Stimulated activated naive B cell treated with anti-CD40 and anti-IgM and Interleukin-4, amounts not matched to agents 10 μg/mL and 1 μg/mL and 100 μg/mL, for 72 hours (primary cell): ENCODE results near the gene TMEM256.
A peak's percentile ranks its signal among the peaks of the same experiment; 100 is the strongest.

Experiments
- ATAC-seq, 2 donors: fragments of 150-1000 bp; cut with Tn5 transposase; replicated peaks; 2 replicates each; pipeline ENCODE4 v1.10.0; 2021; ENCODE audit warnings: moderate library complexity in 1 of 2
- DNase-seq: peaks from one replicate; pipeline ENCODE4 v3.0.0; 2021
- H3K27ac Mint-ChIP-seq: one replicate; pipeline ENCODE4 v1.8.0; 2022; ENCODE audit warnings: mild to moderate bottlenecking, mixed read lengths
- H3K27me3 Mint-ChIP-seq, 2 donors: one replicate each; pipeline ENCODE4 v1.8.0; 2022; ENCODE audit warnings: mixed read lengths in 2 of 2
- H3K36me3 Mint-ChIP-seq, 2 donors: one replicate each; pipeline ENCODE4 v1.8.0; 2022; ENCODE audit warnings: mixed read lengths in 2 of 2, mild to moderate bottlenecking in 1 of 2
- H3K4me1 Mint-ChIP-seq, 2 donors: one replicate each; pipeline ENCODE4 v1.8.0; 2022; ENCODE audit warnings: mixed read lengths in 2 of 2, mild to moderate bottlenecking in 1 of 2
- H3K4me3 Mint-ChIP-seq, 2 donors: one replicate each; pipeline ENCODE4 v1.8.0; 2022; ENCODE audit warnings: mild to moderate bottlenecking in 2 of 2, mixed read lengths in 2 of 2, moderate library complexity in 1 of 2
- H3K9me3 Mint-ChIP-seq, 2 donors: one replicate each; pipeline ENCODE4 v1.8.0; 2022; ENCODE audit warnings: mixed read lengths in 2 of 2, mild to moderate bottlenecking in 1 of 2

TMEM256 gene

GRCh38 chr17:7423679-7424078 lies 19.8 kb upstream of the TMEM256 start:
- no peaks in the 10 kb centered on the region for H3K4me1 Mint-ChIP-seq
- H3K4me3 Mint-ChIP-seq = no peak overlapping the region
- no peak overlapping the region for H3K27ac Mint-ChIP-seq
- no peak for DNase-seq
- no peaks in the 10 kb centered on the region for H3K9me3 Mint-ChIP-seq
- ATAC-seq = no peak
- H3K27me3 Mint-ChIP-seq = peaks cover 15 to 16% of the 10 kb centered on the region in 2 donors
- H3K36me3 Mint-ChIP-seq = no peaks in the 10 kb centered on the region

- Mint-ChIP-seq H3K36me3 (no peaks in the 10 kb centered on the region), H3K9me3 (no peaks in the 10 kb centered on the region), H3K27ac (no peak overlapping the region), H3K4me1 (no peaks in the 10 kb centered on the region), H3K4me3 (no peak overlapping the region), H3K27me3 (peaks cover 14 to 16% of the 10 kb centered on the region in 2 donors)
- ATAC-seq (no peak), DNase-seq (no peak)
Observed at GRCh38 chr17:7421186-7421585, 17.3 kb upstream of the TMEM256 start.

DNA sequence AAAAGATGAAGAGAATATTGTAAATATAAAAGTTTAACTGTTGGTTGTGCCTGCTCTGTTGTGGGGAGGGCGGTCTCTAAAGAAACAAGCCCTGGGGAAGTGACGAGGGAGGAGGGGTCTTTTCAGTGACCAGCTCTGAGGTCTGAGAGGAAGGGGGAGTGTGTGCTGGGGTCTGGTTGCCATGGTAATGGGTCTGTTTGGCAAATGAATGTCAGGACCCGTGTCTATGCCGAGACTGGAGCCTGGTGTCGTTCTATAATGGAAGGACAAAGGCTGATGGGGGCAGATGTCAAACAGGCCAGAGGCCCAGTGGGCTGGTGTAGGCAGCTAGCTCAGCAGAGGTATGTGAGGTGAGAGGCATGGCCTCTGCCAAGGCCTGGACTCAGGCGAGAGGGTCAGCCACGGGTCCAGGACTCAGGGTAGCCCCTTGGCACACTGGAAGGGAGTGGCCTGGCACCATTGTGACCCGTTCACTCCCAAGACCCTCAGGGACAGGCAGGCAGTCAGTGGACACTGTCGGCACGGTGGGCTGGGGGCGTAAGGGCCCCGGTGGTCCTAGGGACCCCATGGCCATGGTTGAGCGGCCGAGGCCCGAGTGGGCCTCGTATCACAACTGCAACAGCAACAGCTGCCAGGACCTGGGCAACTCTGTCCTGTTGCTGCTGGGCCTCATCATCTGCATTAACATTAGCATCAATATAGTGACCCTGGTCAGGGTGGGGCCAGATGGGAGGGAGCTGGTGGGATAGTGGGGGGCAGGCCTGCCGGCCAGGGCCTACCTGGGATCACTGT lies 16.1 kb upstream of the TMEM256 start, which contains the start of gene SPEM1:
TSS of gene SPEM1 (plus strand) at position 506 of the 792 bp plus-strand sequence. CDS start at position 567, 61 bp downstream.
- Mint-ChIP-seq H3K4me1 (no peaks in the 10 kb centered on the region), H3K9me3 (no peaks in the 10 kb centered on the region), H3K27ac (no peak within 1 kb of the TSS), H3K27me3 (peaks cover 8 to 16% of the 10 kb centered on the region in 2 donors), H3K4me3 (no peak within 1 kb of the TSS), H3K36me3 (no peaks in the 10 kb centered on the region)
- no peak for DNase-seq
- ATAC-seq = no peak

GRCh38 chr17:7418472-7419152 lies 14.7 kb upstream of the TMEM256 start:
- Mint-ChIP-seq H3K9me3 (no peaks in the 10 kb centered on the region), H3K36me3 (no peaks in the 10 kb centered on the region), H3K4me1 (no peaks in the 10 kb centered on the region), H3K27ac (no peak overlapping the region), H3K27me3 (peaks cover 0 to 14% of the 10 kb centered on the region in 2 donors), H3K4me3 (no peak overlapping the region)
- ATAC-seq = no peak
- DNase-seq = no peak

DNA sequence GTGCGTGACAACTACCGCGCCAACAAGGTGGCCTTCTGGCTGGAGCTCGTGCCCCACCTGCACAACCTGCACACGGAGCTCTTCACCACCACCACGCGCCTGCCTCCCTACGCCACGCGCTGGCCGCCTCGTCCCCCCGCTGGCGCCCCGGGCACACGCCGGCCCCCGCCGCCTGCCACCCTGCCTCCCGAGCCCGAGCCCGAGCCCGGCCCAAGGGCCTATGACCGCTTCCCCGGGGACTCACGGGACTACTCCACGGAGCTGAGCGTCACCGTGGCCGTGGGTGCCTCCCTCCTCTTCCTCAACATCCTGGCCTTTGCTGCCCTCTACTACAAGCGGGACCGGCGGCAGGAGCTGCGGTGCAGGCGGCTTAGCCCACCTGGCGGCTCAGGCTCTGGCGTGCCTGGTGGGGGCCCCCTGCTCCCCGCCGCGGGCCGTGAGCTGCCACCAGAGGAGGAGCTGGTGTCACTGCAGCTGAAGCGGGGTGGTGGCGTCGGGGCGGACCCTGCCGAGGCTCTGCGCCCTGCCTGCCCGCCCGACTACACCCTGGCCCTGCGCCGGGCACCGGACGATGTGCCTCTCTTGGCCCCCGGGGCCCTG lies 13.3 kb upstream of the TMEM256 start:
- ATAC-seq = no peak
- Mint-ChIP-seq H3K9me3 (no peaks in the 10 kb centered on the region), H3K4me3 (no peak overlapping the region), H3K27me3 (peaks cover 0 to 11% of the 10 kb centered on the region in 2 donors), H3K4me1 (no peaks in the 10 kb centered on the region), H3K36me3 (no peaks in the 10 kb centered on the region), H3K27ac (no peak overlapping the region)
- DNase-seq = no peak

DNA sequence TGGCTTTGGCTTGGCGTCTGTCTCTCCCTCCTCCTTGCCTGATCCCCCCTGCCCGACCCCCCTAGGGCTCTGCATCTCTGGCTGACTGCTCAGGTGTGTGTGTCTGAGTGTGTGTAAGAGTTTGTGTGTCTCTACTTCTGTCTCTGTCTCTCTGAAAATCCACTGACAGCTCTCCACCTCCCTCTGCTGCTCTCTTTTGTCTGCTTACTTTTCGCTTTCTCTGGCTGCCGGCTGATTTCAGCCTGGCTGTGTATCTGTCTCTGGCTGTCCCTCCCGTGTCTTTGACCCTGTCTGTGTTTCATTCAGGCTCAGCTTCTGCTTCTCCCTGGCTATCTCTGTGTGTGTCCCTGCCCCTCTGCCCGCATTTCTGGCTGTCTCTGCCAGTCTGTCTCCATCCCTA lies 12.4 kb upstream of the TMEM256 start:
- no peak for DNase-seq
- peaks cover 0 to 11% of the 10 kb centered on the region in 2 donors for H3K27me3 Mint-ChIP-seq
- no peak for ATAC-seq
- no peaks in the 10 kb centered on the region for H3K4me1 Mint-ChIP-seq
- H3K9me3 Mint-ChIP-seq = no peaks in the 10 kb centered on the region
- H3K4me3 Mint-ChIP-seq = no peak overlapping the region
- no peak overlapping the region for H3K27ac Mint-ChIP-seq
- no peaks in the 10 kb centered on the region for H3K36me3 Mint-ChIP-seq

DNA sequence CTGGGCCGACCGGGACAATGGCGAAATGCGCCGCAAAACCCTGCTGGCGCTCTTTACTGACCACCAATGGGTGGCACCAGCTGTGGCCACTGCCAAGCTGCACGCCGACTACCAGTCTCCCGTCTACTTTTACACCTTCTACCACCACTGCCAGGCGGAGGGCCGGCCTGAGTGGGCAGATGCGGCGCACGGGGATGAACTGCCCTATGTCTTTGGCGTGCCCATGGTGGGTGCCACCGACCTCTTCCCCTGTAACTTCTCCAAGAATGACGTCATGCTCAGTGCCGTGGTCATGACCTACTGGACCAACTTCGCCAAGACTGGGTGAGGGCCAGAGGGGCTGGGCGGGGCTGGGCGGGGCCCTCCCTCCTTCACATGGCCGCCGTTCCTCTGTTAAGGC lies 11.9 kb upstream of the TMEM256 start:
- Mint-ChIP-seq H3K9me3 (no peaks in the 10 kb centered on the region), H3K27ac (no peak overlapping the region), H3K27me3 (peaks cover 0 to 11% of the 10 kb centered on the region in 2 donors), H3K4me1 (no peaks in the 10 kb centered on the region), H3K4me3 (no peak overlapping the region), H3K36me3 (no peaks in the 10 kb centered on the region)
- ATAC-seq = no peak
- DNase-seq = no peak

- Mint-ChIP-seq H3K4me1 (no peaks in the 10 kb centered on the region), H3K9me3 (no peaks in the 10 kb centered on the region), H3K36me3 (no peaks in the 10 kb centered on the region), H3K27ac (no peak overlapping the region), H3K4me3 (no peak overlapping the region), H3K27me3 (peaks cover 1 to 16% of the 10 kb centered on the region in 2 donors)
- ATAC-seq = no peak
- no peak for DNase-seq
Observed at GRCh38 chr17:7414837-7415236, 10.9 kb upstream of the TMEM256 start.

- ATAC-seq (peak in 1 of 2 donors; percentile 14), DNase-seq (no peak)
- Mint-ChIP-seq H3K36me3 (no peaks in the 10 kb centered on the region), H3K27ac (no peak overlapping the region), H3K9me3 (no peaks in the 10 kb centered on the region), H3K4me3 (no peak overlapping the region), H3K27me3 (peaks cover 10 to 18% of the 10 kb centered on the region in 2 donors), H3K4me1 (no peaks in the 10 kb centered on the region)
Observed at GRCh38 chr17:7413346-7413985, 9.6 kb upstream of the TMEM256 start.

DNA sequence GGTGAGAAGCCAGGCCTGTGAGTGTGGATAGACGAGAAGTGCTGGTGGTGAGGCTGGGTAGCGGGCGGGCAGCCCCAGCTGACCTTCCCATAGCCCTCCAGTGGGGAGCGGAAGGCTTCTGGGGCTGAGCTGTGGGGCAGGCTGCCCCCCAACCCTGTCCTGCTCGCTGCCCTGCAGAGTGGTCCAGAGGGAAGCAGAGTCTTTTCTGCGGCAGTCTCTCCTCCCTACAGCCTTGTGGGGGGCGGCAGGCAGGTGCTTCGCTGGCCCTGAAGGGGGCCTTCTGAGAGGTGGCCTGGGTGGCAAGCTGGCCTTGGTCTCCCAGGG lies 7.5 kb upstream of the TMEM256 start:
- Mint-ChIP-seq H3K36me3 (no peaks in the 10 kb centered on the region), H3K27ac (no peak overlapping the region), H3K9me3 (no peaks in the 10 kb centered on the region), H3K4me3 (no peak overlapping the region), H3K27me3 (peaks cover 16 to 30% of the 10 kb centered on the region in 2 donors), H3K4me1 (peaks cover 0 to 2% of the 10 kb centered on the region in 2 donors)
- DNase-seq (no peak), ATAC-seq (no peak)

DNA sequence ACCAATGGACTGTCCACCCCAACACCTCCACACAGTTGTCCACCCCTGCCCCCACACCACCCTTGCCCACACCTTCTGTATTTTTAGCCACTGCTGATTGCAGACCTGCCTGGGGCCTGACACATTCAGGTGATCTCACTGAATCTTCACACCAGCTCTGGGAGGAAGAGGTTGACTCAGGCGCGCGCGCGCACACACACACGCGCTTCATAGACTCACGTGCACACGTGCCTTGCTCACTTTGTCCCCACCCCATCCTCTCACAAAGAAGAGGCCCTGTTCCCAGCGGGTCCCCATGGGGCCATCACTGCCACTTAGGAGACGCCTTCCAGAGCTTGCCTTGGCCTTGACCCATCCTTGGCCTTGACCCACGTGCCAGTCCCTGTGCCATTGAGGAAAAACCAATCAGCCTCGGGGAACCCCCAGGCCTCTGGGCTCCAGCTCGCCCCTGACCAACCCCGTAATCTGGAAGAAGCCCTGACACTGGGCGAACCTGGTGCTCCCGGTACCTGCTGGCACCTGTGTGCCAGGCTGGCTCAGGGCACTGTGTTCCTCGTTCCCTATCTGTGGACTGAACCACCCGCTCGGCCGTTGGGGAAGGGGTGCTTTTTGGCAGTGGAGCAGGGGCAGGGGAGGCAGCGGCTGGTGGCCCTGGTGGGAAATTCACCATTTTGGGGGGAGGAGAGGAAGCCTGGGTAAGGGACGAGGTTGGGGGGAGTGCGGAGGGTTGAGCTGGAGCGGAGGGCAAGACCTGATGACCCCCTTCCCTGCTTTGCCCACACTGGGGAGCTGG lies 6.9 kb upstream of the TMEM256 start:
- no peak overlapping the region for H3K27ac Mint-ChIP-seq
- peaks cover 4% of the 10 kb centered on the region in 2 donors for H3K4me1 Mint-ChIP-seq
- ATAC-seq (no peak), DNase-seq (no peak)
- H3K9me3 Mint-ChIP-seq = no peaks in the 10 kb centered on the region
- H3K4me3 Mint-ChIP-seq = no peak overlapping the region
- H3K27me3 Mint-ChIP-seq = peaks cover 20 to 35% of the 10 kb centered on the region in 2 donors
- H3K36me3 Mint-ChIP-seq = no peaks in the 10 kb centered on the region

DNA sequence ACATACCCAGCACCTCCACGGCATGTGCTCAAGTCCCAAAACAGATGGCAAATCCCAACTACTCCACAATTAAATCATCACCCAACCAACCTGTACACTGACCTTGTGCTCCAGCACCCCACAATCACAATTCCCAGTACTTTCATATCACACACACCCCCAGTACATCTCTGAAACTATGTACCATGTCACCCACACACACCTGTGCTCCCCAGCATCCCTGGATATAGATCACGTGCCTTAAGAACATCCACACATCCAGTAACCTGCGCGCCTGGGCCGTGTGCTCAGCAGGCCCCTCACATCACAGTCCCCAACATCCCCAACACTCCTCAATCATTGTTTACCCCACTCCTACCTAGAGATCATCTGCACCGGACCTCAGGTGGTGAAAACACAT lies 5.8 kb upstream of the TMEM256 start:
- H3K36me3 Mint-ChIP-seq = no peaks in the 10 kb centered on the region
- no peak overlapping the region for H3K27ac Mint-ChIP-seq
- H3K4me1 Mint-ChIP-seq = peaks cover 8 to 14% of the 10 kb centered on the region in 2 donors
- H3K9me3 Mint-ChIP-seq = no peaks in the 10 kb centered on the region
- DNase-seq (no peak), ATAC-seq (no peak)
- H3K27me3 Mint-ChIP-seq = peaks cover 25 to 41% of the 10 kb centered on the region in 2 donors
- no peak overlapping the region for H3K4me3 Mint-ChIP-seq

- Mint-ChIP-seq H3K4me3 (no peak overlapping the region), H3K4me1 (peaks cover 8 to 14% of the 10 kb centered on the region in 2 donors), H3K27ac (no peak overlapping the region), H3K36me3 (no peaks in the 10 kb centered on the region), H3K27me3 (peaks cover 25 to 41% of the 10 kb centered on the region in 2 donors), H3K9me3 (no peaks in the 10 kb centered on the region)
- no peak for DNase-seq
- ATAC-seq = no peak
Observed at GRCh38 chr17:7408863-7409262, 5.0 kb upstream of the TMEM256 start.

DNA sequence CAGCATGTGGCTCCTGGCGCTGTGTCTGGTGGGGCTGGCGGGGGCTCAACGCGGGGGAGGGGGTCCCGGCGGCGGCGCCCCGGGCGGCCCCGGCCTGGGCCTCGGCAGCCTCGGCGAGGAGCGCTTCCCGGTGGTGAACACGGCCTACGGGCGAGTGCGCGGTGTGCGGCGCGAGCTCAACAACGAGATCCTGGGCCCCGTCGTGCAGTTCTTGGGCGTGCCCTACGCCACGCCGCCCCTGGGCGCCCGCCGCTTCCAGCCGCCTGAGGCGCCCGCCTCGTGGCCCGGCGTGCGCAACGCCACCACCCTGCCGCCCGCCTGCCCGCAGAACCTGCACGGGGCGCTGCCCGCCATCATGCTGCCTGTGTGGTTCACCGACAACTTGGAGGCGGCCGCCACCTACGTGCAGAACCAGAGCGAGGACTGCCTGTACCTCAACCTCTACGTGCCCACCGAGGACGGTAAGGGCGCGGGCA lies 4.4 kb upstream of the TMEM256 start:
- Mint-ChIP-seq H3K27me3 (peaks cover 25 to 41% of the 10 kb centered on the region in 2 donors), H3K9me3 (no peaks in the 10 kb centered on the region), H3K27ac (no peak overlapping the region), H3K36me3 (no peaks in the 10 kb centered on the region), H3K4me1 (peaks cover 8 to 15% of the 10 kb centered on the region in 2 donors), H3K4me3 (no peak overlapping the region)
- DNase-seq = no peak
- no peak for ATAC-seq
